ENCODE data around the gene GADD45GIP1. TPM values are rescaled to one million over a fixed set of nuclear protein-coding genes. Genes with fewer than 3 reads are reported as not detected.
"Not testable (repeated sequence)": the region's sequence is repeated elsewhere in the genome, so short reads cannot be mapped to it uniquely, and the experiment has no call there.

GADD45GIP1 gene
- total RNA-seq, 1 donor from 2014 or later: 32.6 TPM

GRCh38 chr19:12984143-12984627 is 27.2 kb upstream of the GADD45GIP1 start:
- no peaks in the 10 kb centered on the region for H3K36me3 Mint-ChIP-seq (ENCODE audit: low read depth)
- intact Hi-C loops (cut with micrococcal nuclease): no loop called here
- no peak for DNase-seq (ENCODE audit: low spot score)
- H3K4me3 Mint-ChIP-seq (ENCODE audit: low read depth): no peak overlapping the region
- H3K4me1 Mint-ChIP-seq (ENCODE audit: low read depth): no peaks in the 10 kb centered on the region
- H3K9me3 Mint-ChIP-seq: no peaks in the 10 kb centered on the region
- H3K27me3 Mint-ChIP-seq (ENCODE audit: low read depth): peaks cover 5% of the 10 kb centered on the region
- H3K27ac Mint-ChIP-seq: no peak overlapping the region

DNA sequence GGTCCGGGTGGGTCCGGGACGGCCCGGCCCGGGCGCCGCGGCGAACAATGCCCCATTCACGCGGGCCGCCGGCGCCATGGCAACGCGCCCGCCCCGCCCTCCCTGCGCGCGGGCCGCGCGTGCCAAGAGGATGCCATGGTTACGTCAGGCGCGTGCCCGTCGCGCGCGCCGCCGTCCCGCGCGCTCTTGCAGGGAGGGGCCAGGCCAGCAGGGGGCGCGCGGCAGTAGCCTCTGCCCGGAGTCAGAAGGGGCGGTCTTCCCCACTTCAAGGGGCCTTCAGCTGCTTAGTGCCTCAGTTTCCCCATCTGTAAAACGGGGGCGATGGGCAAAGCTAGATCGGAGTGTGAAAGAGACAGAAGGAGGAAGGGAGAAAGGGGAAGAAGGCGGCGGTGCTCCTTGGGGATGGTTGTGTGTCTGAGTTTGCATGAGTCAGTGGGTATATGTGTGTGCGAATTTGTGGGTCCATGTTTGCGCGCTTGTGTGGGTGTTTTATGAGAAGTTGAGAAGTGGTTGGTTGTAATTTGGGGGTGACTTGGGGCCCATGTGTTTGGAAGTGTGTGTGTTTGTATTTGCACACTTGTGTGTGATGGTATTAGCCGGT is 26.6 kb upstream of the GADD45GIP1 start:
- Mint-ChIP-seq H3K27ac (no peak overlapping the region), H3K27me3 (ENCODE audit: low read depth) (peaks cover 5% of the 10 kb centered on the region), H3K36me3 (ENCODE audit: low read depth) (no peaks in the 10 kb centered on the region), H3K4me3 (ENCODE audit: low read depth) (no peak overlapping the region), H3K4me1 (ENCODE audit: low read depth) (no peaks in the 10 kb centered on the region), H3K9me3 (no peaks in the 10 kb centered on the region)
- intact Hi-C loops (cut with micrococcal nuclease): loop anchor here (1.0 kb wide), 1 partner anchor 78 kb away; no protein-coding TSS in a partner anchor
- peak; percentile 77 for DNase-seq (ENCODE audit: low spot score)

DNA sequence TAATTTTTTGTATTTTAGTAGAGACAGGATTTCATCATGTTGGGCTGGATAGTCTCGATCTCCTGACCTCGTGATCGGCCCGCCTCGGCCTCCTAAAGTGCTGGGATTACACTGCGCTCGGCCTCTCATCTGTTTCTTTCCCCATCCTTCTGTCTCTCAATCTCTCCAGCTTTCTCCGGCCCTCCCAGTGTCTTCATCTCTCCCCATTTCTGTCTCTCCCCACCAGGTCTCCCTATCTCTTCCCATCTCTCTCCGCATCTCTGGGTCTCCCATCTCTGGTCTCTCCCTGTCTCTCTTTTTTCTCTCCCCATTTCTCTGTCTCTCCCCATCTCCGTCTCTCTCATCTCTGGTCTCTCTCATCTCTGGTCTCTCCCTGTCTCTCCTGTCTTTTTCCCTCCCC is 26.1 kb upstream of the GADD45GIP1 start:
- intact Hi-C loops (cut with micrococcal nuclease): loop anchor here (1.0 kb wide), 1 partner anchor 78 kb away; no protein-coding TSS in a partner anchor
- DNase-seq (ENCODE audit: low spot score): no peak
- H3K36me3 Mint-ChIP-seq (ENCODE audit: low read depth): no peaks in the 10 kb centered on the region
- H3K4me1 Mint-ChIP-seq (ENCODE audit: low read depth): no peaks in the 10 kb centered on the region
- H3K27me3 Mint-ChIP-seq (ENCODE audit: low read depth): peaks cover 5% of the 10 kb centered on the region
- H3K27ac Mint-ChIP-seq: no peak overlapping the region
- H3K9me3 Mint-ChIP-seq: no peaks in the 10 kb centered on the region
- no peak overlapping the region for H3K4me3 Mint-ChIP-seq (ENCODE audit: low read depth)

- Mint-ChIP-seq H3K36me3 (ENCODE audit: low read depth) (no peaks in the 10 kb centered on the region), H3K4me1 (ENCODE audit: low read depth) (no peaks in the 10 kb centered on the region), H3K4me3 (ENCODE audit: low read depth) (no peak overlapping the region), H3K9me3 (no peaks in the 10 kb centered on the region), H3K27me3 (ENCODE audit: low read depth) (peaks cover 8% of the 10 kb centered on the region), H3K27ac (no peak overlapping the region)
- intact Hi-C loops (cut with micrococcal nuclease): loop anchor here (1.0 kb wide), 1 partner anchor 79 kb away; no protein-coding TSS in a partner anchor
- DNase-seq (ENCODE audit: low spot score): no peak
These were observed 25.6 kb upstream of the GADD45GIP1 start for GRCh38 chr19:12982648-12983047.

DNA sequence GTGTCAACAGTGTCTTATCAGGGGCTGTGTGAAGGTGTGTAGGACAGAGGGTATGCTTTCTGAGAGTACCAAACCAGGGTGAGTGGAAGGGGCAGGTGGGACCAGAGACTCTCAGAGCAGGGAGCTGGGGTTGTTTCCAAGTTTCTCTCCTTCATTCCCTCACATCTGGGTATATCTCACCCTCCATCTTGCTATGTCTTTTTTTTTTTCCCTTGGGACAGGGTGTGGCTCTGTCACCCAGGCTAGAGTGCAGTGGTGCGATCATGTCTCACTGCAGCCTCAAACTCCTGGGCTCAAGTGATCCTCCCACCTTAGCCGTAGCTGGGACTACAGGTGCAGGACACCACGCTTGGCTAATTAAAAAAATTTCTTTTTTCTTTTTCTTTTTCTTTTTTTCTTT is 23.0 kb upstream of the GADD45GIP1 start:
- no peak for DNase-seq (ENCODE audit: low spot score)
- Mint-ChIP-seq H3K9me3 (no peaks in the 10 kb centered on the region), H3K27me3 (ENCODE audit: low read depth) (peaks cover 6% of the 10 kb centered on the region), H3K36me3 (ENCODE audit: low read depth) (no peaks in the 10 kb centered on the region), H3K27ac (no peak overlapping the region), H3K4me1 (ENCODE audit: low read depth) (no peaks in the 10 kb centered on the region), H3K4me3 (ENCODE audit: low read depth) (no peak overlapping the region)
- intact Hi-C loops (cut with micrococcal nuclease): loop anchor here (5.0 kb wide), 1 partner anchor 52 kb away; no protein-coding TSS in a partner anchor

DNA sequence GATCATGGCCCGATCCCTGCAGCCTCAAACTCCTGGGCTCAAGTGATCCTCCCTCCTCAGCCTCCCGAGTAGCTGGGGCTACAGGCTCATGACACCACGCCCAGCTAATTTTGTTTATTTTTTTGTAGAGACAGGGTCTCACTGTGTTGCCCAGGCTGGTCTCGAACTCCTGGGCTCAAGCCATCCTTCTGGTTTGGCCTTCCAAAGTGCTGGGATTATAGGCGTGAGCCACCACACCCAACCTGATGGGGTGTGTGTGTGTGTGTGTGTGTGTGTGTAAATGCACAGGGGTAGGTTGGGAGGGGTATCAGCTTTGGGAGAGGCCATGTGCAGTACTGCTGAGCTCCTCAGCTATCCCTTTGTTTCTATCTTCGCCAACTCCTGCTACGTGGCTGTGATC is 19.1 kb upstream of the GADD45GIP1 start:
- not testable (repeated sequence) for H3K27me3 Mint-ChIP-seq (ENCODE audit: low read depth); H3K4me3 Mint-ChIP-seq (ENCODE audit: low read depth); H3K4me1 Mint-ChIP-seq (ENCODE audit: low read depth); H3K27ac Mint-ChIP-seq; DNase-seq (ENCODE audit: low spot score); H3K36me3 Mint-ChIP-seq (ENCODE audit: low read depth); H3K9me3 Mint-ChIP-seq
- intact Hi-C loops (cut with micrococcal nuclease): loop anchor here (5.0 kb wide), 1 partner anchor 56 kb away; no protein-coding TSS in a partner anchor

- Mint-ChIP-seq H3K4me3 (ENCODE audit: low read depth) (no peak overlapping the region), H3K9me3 (no peaks in the 10 kb centered on the region), H3K27me3 (ENCODE audit: low read depth) (peaks cover 7% of the 10 kb centered on the region), H3K4me1 (ENCODE audit: low read depth) (no peaks in the 10 kb centered on the region), H3K27ac (no peak overlapping the region), H3K36me3 (ENCODE audit: low read depth) (no peaks in the 10 kb centered on the region)
- no peak for DNase-seq (ENCODE audit: low spot score)
- intact Hi-C loops (cut with micrococcal nuclease): loop anchor here (5.0 kb wide), 1 partner anchor 57 kb away; no protein-coding TSS in a partner anchor
These were observed 18.3 kb upstream of the GADD45GIP1 start for GRCh38 chr19:12975221-12975741.

DNA sequence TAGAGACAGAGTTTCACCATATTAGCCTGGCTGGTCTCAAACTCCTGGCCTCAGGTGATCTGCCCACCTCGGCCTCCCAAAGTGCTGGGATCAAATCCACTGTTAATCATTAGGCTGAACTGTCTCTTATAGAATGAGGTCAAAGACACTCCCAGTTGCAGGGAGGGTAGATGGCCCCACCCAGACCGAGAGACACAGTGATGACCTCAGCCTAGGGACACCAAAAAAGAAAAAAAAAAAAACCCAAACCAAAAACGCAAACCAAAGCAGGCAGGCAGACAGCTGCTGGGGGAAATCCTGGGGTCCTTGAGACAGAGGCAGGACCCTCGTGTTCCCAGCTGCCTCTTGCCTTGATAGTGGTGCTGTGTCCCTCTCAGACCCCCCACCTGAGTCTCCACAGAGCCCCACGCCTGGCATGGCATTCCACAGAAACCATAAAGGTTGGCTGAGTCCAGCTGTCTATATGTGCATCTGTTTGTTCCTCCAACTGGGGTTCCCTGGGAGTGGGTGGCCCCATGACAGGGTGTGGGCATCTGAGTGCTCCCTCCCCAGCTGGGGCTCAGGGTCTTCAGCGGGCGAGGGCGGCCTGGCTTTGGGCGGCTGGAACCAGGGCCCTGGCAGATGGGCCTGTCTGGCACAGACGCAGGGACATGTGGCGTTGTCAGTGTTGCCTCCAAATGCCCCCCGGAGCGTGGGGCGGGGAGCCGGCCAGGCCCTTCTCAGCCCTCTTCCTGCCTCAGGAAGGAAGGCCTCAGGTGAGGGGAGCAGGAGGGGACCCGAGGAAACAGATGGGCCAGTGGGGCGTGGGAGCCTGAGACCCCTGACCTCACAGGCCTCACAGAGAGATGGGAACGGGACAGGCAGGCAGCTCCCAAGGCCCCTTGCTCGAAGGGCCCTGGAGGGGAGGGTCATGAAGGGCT is 17.5 kb upstream of the GADD45GIP1 start:
- Mint-ChIP-seq H3K4me1 (ENCODE audit: low read depth) (peaks cover 1% of the 10 kb centered on the region), H3K36me3 (ENCODE audit: low read depth) (no peaks in the 10 kb centered on the region), H3K4me3 (ENCODE audit: low read depth) (no peak overlapping the region)

GRCh38 chr19:12973236-12973635 is 16.2 kb upstream of the GADD45GIP1 start:
- Mint-ChIP-seq H3K27me3 (ENCODE audit: low read depth) (peaks cover 7% of the 10 kb centered on the region), H3K4me1 (ENCODE audit: low read depth) (peaks cover 1% of the 10 kb centered on the region)
- intact Hi-C loops (cut with micrococcal nuclease): no loop called here

More for the DNA sequence above, 17.5 kb upstream of the GADD45GIP1 start:
- H3K27ac Mint-ChIP-seq: no peak overlapping the region
- intact Hi-C loops (cut with micrococcal nuclease): loop anchor here (5.0 kb wide), 1 partner anchor 58 kb away; no protein-coding TSS in a partner anchor
- peaks cover 7% of the 10 kb centered on the region for H3K27me3 Mint-ChIP-seq (ENCODE audit: low read depth)
- DNase-seq (ENCODE audit: low spot score): no peak
- no peaks in the 10 kb centered on the region for H3K9me3 Mint-ChIP-seq

GRCh38 chr19:12970070-12970820 is 13.2 kb upstream of the GADD45GIP1 start:
- H3K9me3 Mint-ChIP-seq: no peaks in the 10 kb centered on the region
- DNase-seq (ENCODE audit: low spot score): no peak
- H3K4me3 Mint-ChIP-seq (ENCODE audit: low read depth): no peak overlapping the region
- intact Hi-C loops (cut with micrococcal nuclease): no loop called here
- no peak overlapping the region for H3K27ac Mint-ChIP-seq
- H3K27me3 Mint-ChIP-seq (ENCODE audit: low read depth): peaks cover 3% of the 10 kb centered on the region
- H3K36me3 Mint-ChIP-seq (ENCODE audit: low read depth): no peaks in the 10 kb centered on the region
- H3K4me1 Mint-ChIP-seq (ENCODE audit: low read depth): peaks cover 4% of the 10 kb centered on the region

More at GRCh38 chr19:12973236-12973635, 16.2 kb upstream of the GADD45GIP1 start:
- Mint-ChIP-seq H3K36me3 (ENCODE audit: low read depth) (no peaks in the 10 kb centered on the region), H3K4me3 (ENCODE audit: low read depth) (no peak overlapping the region), H3K27ac (no peak overlapping the region), H3K9me3 (no peaks in the 10 kb centered on the region)
- DNase-seq (ENCODE audit: low spot score): no peak

- H3K27ac Mint-ChIP-seq: no peak within 1 kb of the TSS
- no peak within 1 kb of the TSS for H3K4me3 Mint-ChIP-seq (ENCODE audit: low read depth)
These were observed 12.4 kb upstream of the GADD45GIP1 start, which contains the start of gene DAND5 for GRCh38 chr19:12969292-12969988. Gene DAND5 (plus strand): TSS chr19:12969576. CDS start chr19:12969661, 85 bp downstream.

More at GRCh38 chr19:12969292-12969988, 12.4 kb upstream of the GADD45GIP1 start, which contains the start of gene DAND5:
- peaks cover 8% of the 10 kb centered on the region for H3K4me1 Mint-ChIP-seq (ENCODE audit: low read depth)
- no peaks in the 10 kb centered on the region for H3K36me3 Mint-ChIP-seq (ENCODE audit: low read depth)
- intact Hi-C loops (cut with micrococcal nuclease): no loop called here
- H3K27me3 Mint-ChIP-seq (ENCODE audit: low read depth): peaks cover 3% of the 10 kb centered on the region
- no peak for DNase-seq (ENCODE audit: low spot score)
- no peaks in the 10 kb centered on the region for H3K9me3 Mint-ChIP-seq
